ENCODE data around the gene HNF4A.

- TF ChIP-seq CTCF (IDR thresholded peaks at IDR 0.05) (no peak), POLR2A (IDR thresholded peaks at IDR 0.05) (no peak), EP300 (IDR thresholded peaks at IDR 0.05) (no peak)
Measured at GRCh38 chr20:44348168-44348659, 7.3 kb upstream of the HNF4A start.

All from sigmoid colon (tissue), 4 donors.